Measurements from ENCODE around the gene ZNF320.
"Not testable (repeated sequence)": the region's sequence is repeated elsewhere in the genome, so short reads cannot be mapped to it uniquely, and the experiment has no call there.

Gene ZNF320

GRCh38 chr19:52917531-52917930 lies 20.1 kb upstream of the ZNF320 start:
- DNase-seq: no peak

DNA sequence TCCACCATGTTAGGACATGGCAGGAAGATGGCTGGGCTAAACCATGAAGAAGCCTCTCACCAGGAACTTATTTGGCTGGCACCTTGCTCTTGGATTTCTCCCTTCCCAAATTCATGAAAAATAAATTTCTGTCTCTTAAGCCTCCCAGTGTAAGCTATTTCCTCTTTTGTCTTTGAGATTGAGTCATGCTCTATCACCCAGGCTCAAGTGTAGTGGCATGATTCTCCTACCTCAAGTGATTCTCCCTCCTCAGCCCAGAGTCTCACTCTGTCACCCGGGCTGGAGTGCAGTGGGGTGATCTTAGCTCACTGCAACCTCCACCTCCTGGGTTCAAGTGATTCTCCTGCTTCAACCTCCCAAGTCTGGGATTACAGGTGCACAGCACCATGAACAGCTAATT lies 13.2 kb upstream of the ZNF320 start:
- no peak for DNase-seq

GRCh38 chr19:52904052-52904780 lies 6.8 kb upstream of the ZNF320 start:
- DNase-seq: not testable (repeated sequence)

- DNase-seq: no peak
Observed at GRCh38 chr19:52901842-52902241, 4.4 kb upstream of the ZNF320 start.

DNA sequence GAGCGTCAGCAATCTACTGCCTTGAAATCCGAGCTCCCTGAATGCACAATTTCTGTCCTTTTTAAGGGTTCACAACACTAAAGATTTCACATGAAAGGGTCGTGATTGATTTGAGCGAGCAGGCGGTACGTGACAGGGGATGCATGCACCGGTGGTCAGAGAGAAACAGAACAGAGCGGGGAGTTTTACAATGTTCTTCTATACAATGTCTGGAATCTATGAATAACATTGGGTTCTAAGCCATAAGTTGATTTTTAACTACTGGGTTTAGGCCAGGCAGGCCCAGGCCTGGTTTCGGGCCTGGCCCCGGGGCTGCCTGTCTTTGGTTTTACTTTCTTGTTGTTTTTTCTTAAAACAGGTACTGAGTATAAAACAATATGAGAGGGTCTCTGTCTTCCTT lies 1.2 kb upstream of the ZNF320 start:
- DNase-seq: not testable (repeated sequence)

DNA sequence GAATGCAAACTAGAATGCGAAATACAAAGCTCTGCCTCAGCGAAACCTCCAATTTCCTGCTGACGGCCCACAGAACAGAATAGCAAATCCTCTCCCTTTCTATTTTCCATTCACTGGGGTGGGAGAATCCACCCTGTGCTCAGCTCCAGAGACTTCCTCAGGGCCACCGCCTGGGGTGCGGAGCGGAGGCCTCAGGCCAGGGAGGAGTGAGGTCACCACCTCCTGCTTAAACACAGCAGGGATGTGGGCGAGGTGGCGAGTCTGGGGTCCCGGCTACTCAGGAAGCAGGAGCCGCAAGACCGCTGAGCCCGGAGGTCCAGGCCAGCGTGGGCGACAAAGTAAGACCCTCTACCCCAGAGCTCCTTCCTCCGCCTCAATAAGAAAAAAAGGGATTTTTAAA lies 666 bp upstream of the ZNF320 start:
- peak; percentile 40 for DNase-seq

DNA sequence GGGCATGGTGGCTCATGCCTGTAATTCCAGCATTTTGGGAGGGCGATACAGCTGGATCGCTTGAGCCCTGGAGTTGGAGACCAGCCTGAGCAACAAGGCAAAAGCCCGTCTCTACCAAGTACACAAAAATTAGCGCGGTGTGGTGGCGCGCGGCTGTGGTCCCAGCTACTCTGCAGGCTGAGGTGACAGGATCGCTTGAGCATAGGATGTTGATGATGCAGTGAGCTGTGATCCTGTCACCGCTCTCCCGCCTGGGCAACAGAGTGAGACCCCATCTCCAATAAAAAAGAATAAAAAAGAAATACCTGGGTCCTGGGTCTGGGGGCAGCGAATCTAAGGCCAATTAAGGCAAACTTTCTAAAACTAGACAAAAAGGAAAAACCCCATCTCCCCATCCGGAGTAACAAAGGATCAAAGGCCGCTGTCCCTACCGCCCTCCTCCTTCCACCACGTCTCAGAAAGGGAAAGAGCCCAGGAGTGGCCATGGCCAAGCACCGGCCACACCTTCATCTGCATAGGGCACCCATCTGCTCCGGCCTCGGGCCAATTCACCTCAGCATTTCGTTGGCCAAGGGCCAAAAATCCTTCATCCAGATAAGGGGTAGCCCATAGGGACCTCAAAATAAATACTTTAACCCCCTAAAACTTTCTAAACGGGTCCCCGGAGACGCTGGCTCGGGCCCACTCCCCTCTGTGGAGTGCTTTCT lies 851 bp downstream of the ZNF320 start:
- DNase-seq: no peak

DNA sequence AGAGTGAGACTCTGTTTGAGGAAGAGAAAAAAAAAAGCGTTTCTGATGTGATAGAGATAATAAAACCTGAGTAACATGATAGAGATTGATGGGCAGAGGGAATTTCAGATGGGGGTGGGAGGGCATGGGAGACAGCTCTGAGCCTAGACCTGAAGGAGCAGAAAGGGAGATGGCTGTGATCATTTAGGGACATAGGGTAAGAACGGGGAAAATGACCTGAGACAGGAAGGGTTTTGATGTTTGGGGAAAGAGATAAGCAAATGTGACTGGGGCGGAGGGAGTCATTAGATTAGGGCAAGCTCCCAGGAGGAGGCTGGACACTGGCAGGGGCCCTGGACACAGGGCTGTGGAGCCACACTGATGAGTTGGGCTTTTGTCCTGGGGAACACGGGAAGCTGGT lies 6.1 kb downstream of the ZNF320 start:
- no peak for DNase-seq

DNA sequence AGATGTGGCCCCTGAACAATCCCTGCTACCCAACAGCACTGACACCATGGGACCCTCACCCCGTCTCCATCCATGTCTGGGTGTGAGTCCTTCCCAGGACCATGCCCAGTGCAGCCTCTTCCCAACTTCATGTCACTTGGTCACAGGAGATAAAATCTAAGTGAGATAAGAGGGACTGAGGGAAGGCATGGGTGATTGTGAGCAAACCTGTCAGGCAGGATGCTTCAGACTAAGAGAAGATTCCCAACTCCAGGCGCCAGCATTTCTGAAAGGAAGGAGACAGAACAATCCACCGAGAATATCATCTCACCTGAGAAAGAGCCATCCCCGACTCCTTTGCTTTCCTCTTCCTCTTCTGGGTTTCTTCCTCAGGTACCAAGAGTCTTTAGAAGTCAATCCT lies 7.5 kb downstream of the ZNF320 start:
- no peak for DNase-seq

DNA sequence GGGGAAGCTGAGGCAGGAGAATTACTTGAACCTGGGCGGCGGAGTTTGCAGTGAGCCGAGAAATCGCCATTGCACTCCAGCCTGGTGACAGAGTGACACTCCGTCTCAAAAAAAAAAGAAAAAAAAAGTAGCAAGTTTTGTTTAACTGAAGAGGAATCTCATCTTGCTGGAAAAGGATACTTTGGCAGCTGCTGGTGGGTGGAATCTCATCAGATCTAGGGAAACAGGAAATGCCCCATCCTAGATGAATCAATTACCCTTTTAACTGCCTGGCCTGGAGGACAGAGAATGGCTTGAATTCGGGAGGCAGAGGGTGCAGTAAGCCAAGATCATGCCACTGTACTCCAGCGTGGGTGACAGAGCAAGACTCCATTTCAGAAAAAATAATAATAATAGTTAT lies 8.4 kb downstream of the ZNF320 start:
- DNase-seq: no peak

GRCh38 chr19:52880895-52881389 lies 16.5 kb downstream of the ZNF320 start:
- no peak for DNase-seq

GRCh38 chr19:52872996-52873395 lies 24.4 kb downstream of the ZNF320 start:
- DNase-seq: not testable (repeated sequence)

DNA sequence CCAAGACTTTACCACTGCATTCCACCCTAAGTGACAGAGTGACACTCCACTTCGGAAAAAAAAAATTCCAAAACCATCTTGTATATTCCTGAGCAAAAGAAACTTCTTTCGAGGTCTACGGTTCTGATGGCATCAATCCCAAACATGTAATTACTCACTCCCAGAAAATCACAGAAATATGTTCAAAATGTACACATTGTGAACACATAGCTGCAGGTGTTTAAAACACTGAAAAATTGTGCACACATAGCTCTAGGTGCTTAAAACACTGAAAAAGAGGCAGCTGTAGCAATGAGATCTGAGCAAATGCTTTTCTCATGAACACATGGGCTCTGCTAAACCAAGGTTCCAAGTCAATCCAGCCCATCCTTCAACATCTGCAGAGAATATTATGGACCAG lies 26.0 kb downstream of the ZNF320 start:
- no peak for DNase-seq

GRCh38 chr19:52868031-52868430 lies 29.4 kb downstream of the ZNF320 start:
- not testable (repeated sequence) for DNase-seq

DNA sequence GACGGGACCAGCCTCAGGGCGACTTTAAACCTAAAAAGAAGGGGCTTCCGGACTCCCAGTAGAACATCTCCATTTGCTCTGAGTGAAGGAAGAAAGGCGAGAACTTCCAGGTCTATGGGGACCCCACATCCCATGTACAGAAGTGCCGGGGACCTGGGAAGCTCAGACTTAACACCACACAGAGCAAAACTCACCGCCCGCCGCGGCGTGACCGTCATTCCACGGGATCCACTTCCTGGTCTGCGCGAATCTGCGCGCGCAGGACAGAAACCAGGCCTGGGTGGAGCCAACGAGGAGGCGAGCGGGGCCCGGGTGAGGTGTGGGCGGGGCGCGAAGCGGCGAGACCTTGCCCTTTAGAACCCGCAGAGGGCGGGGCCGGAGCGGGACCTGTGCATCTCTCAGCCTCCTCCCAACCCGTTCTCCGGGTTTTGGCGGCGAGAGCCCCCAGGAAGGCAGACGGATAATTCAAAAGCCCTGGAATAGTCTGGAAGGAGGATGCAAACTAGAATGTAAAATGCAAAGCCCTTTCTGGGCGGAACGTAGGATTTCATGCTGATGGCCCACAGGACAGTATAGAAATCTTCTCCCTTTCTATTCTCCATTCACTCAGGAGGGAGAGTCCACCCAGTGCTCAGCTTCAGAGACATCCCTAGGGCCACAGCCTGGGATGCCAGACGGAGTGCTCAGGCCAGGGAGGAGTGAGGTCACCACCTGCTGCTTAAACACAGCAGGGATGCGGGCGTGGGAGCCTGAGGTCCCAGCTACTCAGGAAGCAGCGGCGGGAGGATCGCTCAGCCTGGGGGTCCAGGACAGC lies 39.9 kb downstream of the ZNF320 start, which contains the start of gene ZNF468:
ZNF468 (minus strand) TSS at position 242 of the 814 bp plus-strand sequence. CDS start 3,347 bp downstream, outside the sequence.
- DNase-seq: peak; percentile 81

DNA sequence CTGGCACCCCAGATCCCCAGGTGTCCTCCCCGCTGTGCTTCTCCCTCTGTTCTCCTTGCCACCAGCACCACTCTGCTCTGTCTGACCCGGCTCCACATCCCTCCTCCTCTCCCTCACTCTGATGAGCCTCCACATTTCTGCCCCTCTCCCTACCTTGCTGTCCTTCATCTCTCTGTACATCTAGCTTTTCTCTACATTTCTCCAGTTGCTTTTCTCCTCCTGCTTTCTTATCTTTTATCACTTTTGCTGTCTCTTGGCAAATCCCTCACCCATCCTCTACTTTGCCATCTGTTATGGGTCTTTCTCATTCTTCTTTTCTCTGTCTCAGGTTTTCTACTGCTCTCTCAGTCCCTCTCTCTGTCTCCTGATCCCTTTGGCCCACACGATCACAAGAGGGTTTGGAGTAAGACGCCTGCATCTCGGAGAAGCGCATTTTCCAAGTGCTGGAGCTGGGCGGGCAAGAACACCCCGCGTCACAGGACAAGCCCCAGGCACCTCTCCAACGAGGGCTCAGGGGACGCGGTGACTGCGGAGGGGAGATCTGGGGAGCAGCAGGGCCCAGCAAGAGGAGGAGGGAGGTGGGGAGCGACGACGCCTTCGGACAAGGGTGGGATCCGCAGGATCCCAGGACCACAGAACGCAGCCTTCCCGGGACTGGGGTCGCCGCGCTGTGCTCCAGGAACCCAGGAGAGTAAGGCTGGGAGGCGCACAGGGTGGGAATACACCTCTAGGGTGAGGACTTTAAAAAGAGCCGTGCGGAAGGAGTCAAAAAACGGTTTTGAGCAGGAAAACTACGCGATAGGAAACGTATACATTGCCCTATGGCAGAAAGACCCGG lies 40.7 kb downstream of the ZNF320 start:
- DNase-seq: peak; percentile 34

All from left hindlimb (tissue), 1 donor.